NCI-H524 treated with DMSO at 0.1 percent for 48 hours (cell line): Measurements from ENCODE around the gene ACTN3.
A peak's percentile ranks its signal among the peaks of the same experiment; 100 is the strongest.
"Not testable (repeated sequence)": the region's sequence is repeated elsewhere in the genome, so short reads cannot be mapped to it uniquely, and the experiment has no call there.

Experiments used
- DNase-seq: peaks from one replicate; lab custom pipeline; 2025; lab: John Stamatoyannopoulos, UW

The ACTN3 gene

GRCh38 chr11:66546368-66546965 is at the start of gene ACTN3:
Gene ACTN3 (plus strand): TSS chr11:66546903. CDS start chr11:66546938, 35 bp downstream.
- no peak for DNase-seq

GRCh38 chr11:66497206-66497605 is 49.5 kb upstream of the ACTN3 start:
- DNase-seq: no peak

GRCh38 chr11:66498506-66498905 is 48.2 kb upstream of the ACTN3 start:
- DNase-seq: no peak

GRCh38 chr11:66505276-66505816 is 41.4 kb upstream of the ACTN3 start:
- DNase-seq: no peak

- DNase-seq: no peak
These were observed 37.6 kb upstream of the ACTN3 start for GRCh38 chr11:66509131-66509561.

- peak; percentile 22 for DNase-seq
These were observed 36.3 kb upstream of the ACTN3 start, which contains the start of gene BBS1 for GRCh38 chr11:66510271-66510989. Gene BBS1 (plus strand): TSS chr11:66510635. CDS start chr11:66510660, 25 bp downstream.

- DNase-seq: no peak
These were observed 35.7 kb upstream of the ACTN3 start for GRCh38 chr11:66510990-66511339.

- no peak for DNase-seq
These were observed 23.1 kb upstream of the ACTN3 start for GRCh38 chr11:66523611-66524010.

- DNase-seq: no peak
These were observed 22.2 kb upstream of the ACTN3 start for GRCh38 chr11:66524304-66525040.

GRCh38 chr11:66529069-66529468 is 17.6 kb upstream of the ACTN3 start:
- no peak for DNase-seq

GRCh38 chr11:66529655-66530054 is 17.0 kb upstream of the ACTN3 start:
- no peak for DNase-seq

- no peak for DNase-seq
These were observed 15.6 kb upstream of the ACTN3 start for GRCh38 chr11:66530927-66531709.

- no peak for DNase-seq
These were observed 14.9 kb upstream of the ACTN3 start for GRCh38 chr11:66531841-66532240.

- no peak for DNase-seq
These were observed 13.9 kb upstream of the ACTN3 start for GRCh38 chr11:66532784-66533183.

- no peak for DNase-seq
These were observed 7.4 kb upstream of the ACTN3 start for GRCh38 chr11:66539170-66539869.

- DNase-seq: no peak
These were observed 6.9 kb upstream of the ACTN3 start for GRCh38 chr11:66539870-66540213.

- not testable (repeated sequence) for DNase-seq
These were observed 6.1 kb upstream of the ACTN3 start for GRCh38 chr11:66540598-66540997.

- no peak for DNase-seq
These were observed 4.8 kb upstream of the ACTN3 start for GRCh38 chr11:66541892-66542291.

- no peak for DNase-seq
These were observed 4.3 kb upstream of the ACTN3 start for GRCh38 chr11:66542362-66542761.

GRCh38 chr11:66543263-66544107 is 3.2 kb upstream of the ACTN3 start:
- no peak for DNase-seq
